Measurements from ENCODE around the gene GNAQ.

GNAQ gene

DNA sequence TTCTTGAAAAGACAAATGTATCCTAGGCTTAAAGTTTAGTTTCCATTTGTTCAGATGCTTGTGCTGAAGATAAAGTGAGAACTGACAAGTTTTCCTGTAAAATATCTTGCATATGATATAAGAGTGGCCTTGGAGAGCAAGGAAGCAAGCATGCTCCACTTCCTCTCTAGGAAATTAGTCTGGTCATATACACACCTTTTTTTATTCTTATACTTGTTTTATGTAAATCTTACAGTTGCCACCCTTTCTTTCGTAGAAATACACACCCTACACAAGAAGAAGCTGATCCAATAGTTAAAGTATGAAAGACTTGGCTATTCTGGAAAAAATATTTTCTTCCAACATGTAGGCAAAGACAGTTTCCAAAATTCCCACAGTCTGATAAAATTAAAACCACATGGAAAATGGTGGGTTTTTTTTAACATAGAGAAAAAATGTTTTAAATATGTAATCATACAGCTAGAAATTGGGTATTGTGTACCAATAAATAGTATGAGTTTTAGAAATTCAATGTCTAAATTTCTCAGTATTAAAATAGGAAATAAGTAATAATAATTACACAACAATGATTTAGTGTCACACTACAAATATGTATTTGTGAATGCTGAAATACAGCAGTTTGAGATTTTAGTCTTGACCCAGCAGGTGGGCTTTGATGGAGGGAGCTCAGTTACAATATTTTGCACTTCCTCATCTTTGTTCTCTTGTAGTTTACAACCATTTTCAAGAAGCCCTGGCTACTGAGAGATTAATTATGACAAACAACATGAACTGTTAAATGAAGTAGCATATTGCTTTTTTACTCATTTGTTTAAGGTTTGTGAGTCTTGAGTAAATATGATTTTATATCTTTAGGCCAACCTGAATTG lies 197.8 kb downstream of the GNAQ start:
- DNase-seq, result no peak

GRCh38 chr9:77832639-77833038 lies 199.0 kb downstream of the GNAQ start:
- no peak for DNase-seq

DNA sequence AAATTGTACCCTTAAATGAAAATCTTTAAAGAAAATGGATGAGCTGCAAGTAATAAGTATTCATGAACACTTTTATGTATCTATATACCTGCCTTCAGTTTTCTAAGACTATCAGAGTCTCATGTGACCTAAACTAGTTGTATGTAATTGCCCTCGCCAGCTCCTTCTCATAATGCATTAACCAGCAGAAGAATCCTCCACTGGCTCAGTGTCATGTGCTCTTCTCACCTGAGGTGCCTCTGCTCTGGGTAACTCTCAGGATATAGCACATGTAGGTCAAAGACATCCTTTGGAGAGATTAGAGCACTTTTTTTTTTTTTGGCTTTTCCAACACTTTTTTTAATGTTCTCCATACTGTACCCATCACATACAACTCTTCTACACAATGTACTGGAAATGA lies 199.8 kb downstream of the GNAQ start:
- DNase-seq, result no peak

DNA sequence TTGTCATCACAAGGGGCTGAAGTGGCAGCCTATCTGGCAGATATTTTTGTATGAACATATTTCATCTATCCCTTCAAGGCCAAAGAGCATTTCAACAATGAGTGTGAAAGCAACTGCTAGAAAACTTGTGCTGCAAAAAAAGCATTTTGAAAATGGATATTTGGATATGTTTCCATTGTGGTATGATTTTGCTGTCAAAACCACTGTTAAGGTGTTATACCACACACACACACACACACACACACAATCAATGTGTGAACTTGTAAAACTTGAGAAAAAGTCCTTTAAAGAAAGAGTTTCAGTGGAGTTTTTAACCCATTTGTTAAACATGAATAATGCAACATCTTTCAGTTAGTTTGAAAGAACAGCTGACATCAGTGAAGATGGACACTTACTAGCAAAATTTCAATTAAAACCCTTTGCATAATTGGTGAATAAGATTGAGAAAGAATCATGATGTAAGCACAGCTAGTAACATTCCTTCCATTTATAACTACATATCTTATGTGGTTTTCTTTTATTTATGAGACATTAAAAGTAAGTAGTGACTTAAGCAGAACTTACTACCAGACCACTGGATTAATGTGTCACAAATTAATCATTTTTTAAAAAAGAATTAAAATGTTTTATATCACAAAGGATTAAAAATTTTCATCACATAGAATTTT lies 200.9 kb downstream of the GNAQ start:
- DNase-seq, result no peak

- DNase-seq, result no peak
Observed at GRCh38 chr9:77829420-77829819, 202.2 kb downstream of the GNAQ start.

DNA sequence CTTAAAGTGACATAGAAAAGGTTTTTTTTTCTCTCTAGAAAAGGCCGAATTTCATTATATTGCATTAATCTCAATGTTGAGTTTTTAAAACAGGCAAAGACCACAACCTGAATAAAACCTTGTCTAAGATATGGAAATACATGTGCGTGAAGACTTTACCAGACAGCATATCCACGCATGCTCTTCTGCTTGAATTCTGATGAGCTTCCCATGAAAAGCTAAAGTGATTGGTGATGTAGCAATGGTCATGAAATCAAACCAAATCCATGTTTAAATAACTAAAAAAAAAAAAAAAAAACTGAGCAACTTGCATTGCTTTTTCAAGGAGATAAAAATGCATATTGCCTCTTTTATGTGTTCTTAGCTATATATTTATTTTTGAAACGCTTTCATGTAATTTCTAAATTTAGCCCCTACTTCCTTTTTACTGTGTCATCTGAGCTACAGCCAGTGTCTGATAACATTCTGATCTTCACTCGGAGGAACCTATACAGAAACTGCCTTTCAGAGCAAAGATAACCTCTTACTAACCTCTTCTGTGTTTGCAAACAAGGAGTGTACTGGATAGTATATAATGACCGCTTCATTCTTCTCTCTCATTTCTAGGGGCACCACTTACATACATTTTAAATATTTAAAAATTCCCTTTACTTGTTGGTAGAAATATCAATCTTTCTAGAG lies 204.4 kb downstream of the GNAQ start:
- no peak for DNase-seq

- DNase-seq, result no peak
Observed at GRCh38 chr9:77826621-77827020, 205.0 kb downstream of the GNAQ start.

DNA sequence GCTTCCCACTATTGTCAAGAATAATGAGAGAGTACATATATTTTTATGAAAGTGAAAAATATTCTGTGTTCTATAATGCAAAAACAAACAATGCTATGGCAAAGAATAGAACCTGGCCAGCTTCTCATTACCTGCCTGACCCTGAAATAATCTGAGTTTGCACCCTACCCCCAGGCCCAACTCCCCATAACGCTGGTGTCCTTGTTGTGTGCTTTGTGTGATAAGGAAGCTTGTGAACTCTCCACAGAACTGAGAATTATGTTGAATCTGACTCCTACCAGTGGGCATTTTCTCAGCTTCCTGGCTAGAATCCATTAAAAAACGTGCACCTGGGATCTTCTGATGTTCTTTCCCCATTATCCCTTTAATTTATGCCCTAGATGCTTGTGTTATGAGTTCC lies 205.5 kb downstream of the GNAQ start:
- no peak for DNase-seq

GRCh38 chr9:77825361-77825760 lies 206.2 kb downstream of the GNAQ start:
- no peak for DNase-seq

- DNase-seq, result no peak
Observed at GRCh38 chr9:77820293-77820954, 211.2 kb downstream of the GNAQ start.

DNA sequence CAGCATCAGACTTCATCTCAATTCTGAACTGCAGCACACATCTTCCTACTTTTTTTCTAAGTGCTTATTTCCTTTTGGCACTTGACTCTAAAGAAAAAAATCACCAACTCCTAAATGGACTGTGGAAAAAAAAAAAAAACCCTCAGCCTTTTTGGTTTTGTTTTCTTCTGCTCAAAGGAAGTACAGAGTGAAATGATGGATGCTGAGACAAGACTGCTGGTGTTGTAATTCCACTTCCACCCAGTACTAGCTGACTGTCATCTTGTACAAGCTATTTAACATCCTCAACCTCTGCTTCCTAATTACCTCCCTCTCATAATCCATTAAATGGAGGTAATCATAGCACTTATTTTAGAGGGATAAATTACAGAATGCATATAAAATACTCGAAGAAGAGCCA lies 212.0 kb downstream of the GNAQ start:
- no peak for DNase-seq

- DNase-seq, result no peak
Observed at GRCh38 chr9:77817590-77818311, 213.9 kb downstream of the GNAQ start.

- no peak for DNase-seq
Observed at GRCh38 chr9:77816641-77817341, 214.8 kb downstream of the GNAQ start.

GRCh38 chr9:77815260-77815659 lies 216.4 kb downstream of the GNAQ start:
- DNase-seq, result no peak

DNA sequence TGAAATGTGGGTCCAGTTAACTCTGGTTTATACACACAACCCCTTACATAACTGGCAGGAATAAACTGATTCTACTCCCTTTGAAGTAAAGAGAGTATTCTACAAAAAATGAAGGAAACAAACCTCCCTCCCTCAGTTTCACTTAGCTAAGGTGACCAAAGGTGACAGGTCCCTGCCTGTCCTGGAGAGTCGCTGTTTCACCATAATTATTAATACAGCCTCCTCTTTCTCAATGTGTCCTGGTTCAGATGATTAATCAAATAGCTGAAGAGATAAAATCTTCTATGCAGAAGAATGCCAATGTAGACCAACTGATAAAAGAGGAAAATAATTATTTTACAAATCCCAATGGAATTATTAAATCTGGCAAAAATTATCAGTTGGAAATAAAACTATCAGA lies 219.8 kb downstream of the GNAQ start:
- no peak for DNase-seq

DNA sequence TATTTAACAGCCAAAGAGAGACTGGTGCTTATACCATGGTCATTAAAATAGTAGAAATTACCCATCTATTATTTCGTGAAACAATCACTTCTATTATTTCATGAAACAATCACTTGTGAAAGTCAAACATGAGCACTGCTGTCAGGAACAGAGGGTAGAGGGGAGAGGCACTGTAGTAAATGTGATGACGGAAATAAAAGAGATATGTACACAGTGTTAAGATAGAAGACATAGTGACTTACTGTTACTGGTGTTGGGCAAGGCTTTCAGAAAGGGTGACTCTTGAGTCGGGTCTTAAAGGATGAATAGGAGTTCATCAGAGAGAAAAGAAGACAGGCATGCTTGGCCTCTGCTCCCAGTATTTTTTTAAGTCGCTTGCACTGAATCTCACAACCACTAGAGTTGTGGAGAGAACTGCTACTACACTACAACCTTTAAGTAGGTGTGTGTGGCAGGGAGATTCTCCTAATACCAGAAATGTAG lies 220.9 kb downstream of the GNAQ start:
- DNase-seq, result no peak

DNA sequence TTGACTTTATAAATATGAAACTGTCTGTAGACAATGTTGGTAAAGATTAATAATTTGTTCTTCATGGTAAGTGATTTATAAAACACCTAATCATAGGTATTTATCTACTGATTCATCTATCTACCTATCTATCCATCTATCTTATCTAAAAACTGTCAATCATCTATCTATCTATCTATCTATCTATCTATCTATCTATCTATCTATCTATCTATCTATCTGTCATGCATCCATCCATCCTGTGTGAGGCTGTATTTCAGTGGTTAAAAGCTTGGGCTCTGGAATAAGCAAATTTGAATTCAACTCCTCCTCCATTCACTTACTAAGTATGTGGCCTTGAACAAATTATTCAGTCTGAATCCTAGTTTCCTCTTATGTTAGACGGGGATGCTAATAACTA lies 221.6 kb downstream of the GNAQ start:
- DNase-seq, result no peak

- DNase-seq, result no peak
Observed at GRCh38 chr9:77809552-77809951, 222.1 kb downstream of the GNAQ start.

DNA sequence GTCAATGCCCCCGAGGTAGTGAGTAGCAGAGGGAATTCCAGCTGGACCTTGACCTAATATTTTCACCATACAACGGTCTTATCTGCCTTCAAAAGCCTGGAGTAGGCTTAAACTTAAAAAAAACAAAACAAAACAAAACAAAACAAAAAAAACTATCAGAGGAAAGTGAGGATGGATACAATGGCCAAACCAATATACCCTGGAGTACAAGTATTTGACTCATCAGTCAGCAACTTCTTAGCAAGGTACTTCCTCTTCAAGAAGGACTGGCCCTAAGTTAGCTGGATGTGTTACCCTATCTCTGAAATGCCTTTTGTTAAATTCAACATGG lies 222.9 kb downstream of the GNAQ start:
- DNase-seq, result no peak

GRCh38 chr9:77807846-77808750 lies 223.5 kb downstream of the GNAQ start:
- no peak for DNase-seq

GRCh38 chr9:77807281-77807683 lies 224.3 kb downstream of the GNAQ start:
- DNase-seq, result no peak

Data from activated CD4-positive, alpha-beta T cell treated with anti-CD3 and anti-CD28 coated beads, Interleukin-2, amount 50 U/mL, for 1 hour (primary cell).